Upper lobe of right lung (tissue), 1 donor: ENCODE measurements around the gene SEMA3E. TPM values are rescaled to one million over a fixed set of nuclear protein-coding genes. Genes with fewer than 3 reads are reported as not detected.
A peak's percentile ranks its signal among the peaks of the same experiment; 100 is the strongest.

Experiments used
- ATAC-seq: fragments of 200-7000 bp; cut with Tn5 transposase; one replicate; pipeline ENCODE4 v1.9.1; 2020; ENCODE audit warnings: mild to moderate bottlenecking, moderate library complexity
- DNase-seq: peaks from one replicate; pipeline ENCODE4 v3.0.0-alpha.2; 2020
- H3K27ac ChIP-seq: fragments of 200-600 bp; one replicate; pipeline ENCODE4 v1.8.0; 2022
- H3K27me3 ChIP-seq: fragments of 200-600 bp; one replicate; pipeline ENCODE4 v1.8.0; 2022; ENCODE audit warnings: mild to moderate bottlenecking
- H3K36me3 ChIP-seq: fragments of 200-600 bp; one replicate; pipeline ENCODE4 v1.8.0; 2022
- H3K4me1 ChIP-seq: fragments of 200-600 bp; one replicate; pipeline ENCODE4 v1.8.0; 2022
- H3K4me3 ChIP-seq: fragments of 200-600 bp; one replicate; pipeline ENCODE4 v1.8.0; 2022; ENCODE audit warnings: mild to moderate bottlenecking
- H3K9me3 ChIP-seq: fragments of 200-600 bp; one replicate; pipeline ENCODE4 v1.8.0; 2022
- intact Hi-C: fragments of 100-400 bp; cut with DNase I; formaldehyde crosslinking; loops from one replicate; pipeline ENCODE4 v1.11.0; 2022
- total RNA-seq: library from RNA; stranded (reverse); fragmentation: NEBNext Ultra II Directional; extraction: Animal tissue kit (Norgen Biotek cat#: 25700); gene quantifications from one replicate; pipeline ENCODE4 v1.2.1, GENCODE V29; 2021
- TF ChIP-seq, protein P1 (sequence below): fragments of 200-600 bp; IDR thresholded peaks from one replicate; pipeline ENCODE4 v1.8.0; 2022; ENCODE audit warnings: antibody characterized with exemption
- donor health status: DM: no; HTN: yes; CAD: no; lungs with severe emphysema.

SEMA3E gene
- total RNA-seq, 1 donor from 2014 or later = 11.9 TPM

GRCh38 chr7:83534488-83534887, 114.5 kb downstream of the SEMA3E start:
- no peak overlapping the region for H3K4me3 ChIP-seq
- H3K9me3 ChIP-seq = no peaks in the 10 kb centered on the region
- no peaks in the 10 kb centered on the region for H3K4me1 ChIP-seq
- no peaks in the 10 kb centered on the region for H3K27me3 ChIP-seq
- intact Hi-C loops = no loop called here
- ATAC-seq (no peak), DNase-seq (no peak)
- H3K27ac ChIP-seq = no peak overlapping the region
- TF ChIP-seq, protein P1, sequence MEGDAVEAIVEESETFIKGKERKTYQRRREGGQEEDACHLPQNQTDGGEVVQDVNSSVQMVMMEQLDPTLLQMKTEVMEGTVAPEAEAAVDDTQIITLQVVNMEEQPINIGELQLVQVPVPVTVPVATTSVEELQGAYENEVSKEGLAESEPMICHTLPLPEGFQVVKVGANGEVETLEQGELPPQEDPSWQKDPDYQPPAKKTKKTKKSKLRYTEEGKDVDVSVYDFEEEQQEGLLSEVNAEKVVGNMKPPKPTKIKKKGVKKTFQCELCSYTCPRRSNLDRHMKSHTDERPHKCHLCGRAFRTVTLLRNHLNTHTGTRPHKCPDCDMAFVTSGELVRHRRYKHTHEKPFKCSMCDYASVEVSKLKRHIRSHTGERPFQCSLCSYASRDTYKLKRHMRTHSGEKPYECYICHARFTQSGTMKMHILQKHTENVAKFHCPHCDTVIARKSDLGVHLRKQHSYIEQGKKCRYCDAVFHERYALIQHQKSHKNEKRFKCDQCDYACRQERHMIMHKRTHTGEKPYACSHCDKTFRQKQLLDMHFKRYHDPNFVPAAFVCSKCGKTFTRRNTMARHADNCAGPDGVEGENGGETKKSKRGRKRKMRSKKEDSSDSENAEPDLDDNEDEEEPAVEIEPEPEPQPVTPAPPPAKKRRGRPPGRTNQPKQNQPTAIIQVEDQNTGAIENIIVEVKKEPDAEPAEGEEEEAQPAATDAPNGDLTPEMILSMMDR = no peak
- no peaks in the 10 kb centered on the region for H3K36me3 ChIP-seq

DNA sequence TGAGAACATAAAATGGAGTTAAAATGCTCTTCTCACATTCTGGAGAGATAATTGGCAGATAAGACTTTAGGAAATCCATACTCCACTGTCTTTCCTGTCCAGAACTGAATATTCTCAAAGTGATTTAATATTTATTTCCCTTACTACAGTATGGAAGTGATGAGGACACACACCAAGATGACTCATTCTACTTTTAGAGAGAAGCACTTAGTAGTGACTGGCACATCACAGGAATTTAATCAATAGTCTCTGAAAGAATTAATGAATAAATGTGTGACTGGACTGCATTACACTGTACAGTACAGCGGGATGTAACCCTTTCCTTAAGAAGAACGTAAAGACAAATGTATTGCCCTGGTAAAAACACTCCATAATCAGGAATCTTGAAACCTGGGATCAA, 116.7 kb downstream of the SEMA3E start:
- Histone ChIP-seq H3K4me1 (no peaks in the 10 kb centered on the region), H3K4me3 (no peak overlapping the region), H3K27ac (no peak overlapping the region), H3K9me3 (no peaks in the 10 kb centered on the region), H3K36me3 (no peaks in the 10 kb centered on the region), H3K27me3 (no peaks in the 10 kb centered on the region)
- intact Hi-C loops = no loop called here
- ATAC-seq (no peak), DNase-seq (no peak)
- TF ChIP-seq, protein P1 = no peak

- intact Hi-C loops = no loop called here
- ATAC-seq (no peak), DNase-seq (no peak)
- Histone ChIP-seq H3K4me1 (no peaks in the 10 kb centered on the region), H3K27ac (no peak overlapping the region), H3K4me3 (no peak overlapping the region), H3K36me3 (no peaks in the 10 kb centered on the region), H3K27me3 (no peaks in the 10 kb centered on the region), H3K9me3 (no peaks in the 10 kb centered on the region)
- TF ChIP-seq, protein P1 = no peak
Measured at GRCh38 chr7:83531766-83532165, 117.2 kb downstream of the SEMA3E start.

DNA sequence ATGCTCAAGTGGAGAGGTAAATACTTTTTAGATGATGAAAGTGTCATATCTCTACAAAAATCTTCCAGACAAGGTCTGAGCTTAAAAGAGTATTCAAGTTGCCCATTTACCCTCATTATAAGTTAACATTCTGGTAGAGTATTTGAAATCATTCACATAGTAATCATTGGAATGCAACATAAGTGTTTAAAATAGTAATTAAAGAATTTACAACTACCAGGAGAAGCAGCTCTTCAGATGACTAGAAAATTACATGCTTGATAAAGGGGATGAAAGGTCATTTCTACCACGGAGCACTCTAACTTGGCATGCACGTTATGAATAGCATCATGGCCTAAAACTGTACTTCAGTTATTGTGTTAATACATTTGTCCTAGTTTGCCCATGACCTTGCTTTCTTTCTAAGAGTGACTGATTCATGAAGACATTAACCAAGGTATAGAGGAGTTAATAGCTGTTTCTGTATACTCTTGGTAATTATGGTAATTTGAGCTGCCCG, 120.0 kb downstream of the SEMA3E start:
- ATAC-seq = peak; percentile 64
- Histone ChIP-seq H3K9me3 (no peaks in the 10 kb centered on the region), H3K4me1 (no peaks in the 10 kb centered on the region), H3K27me3 (no peaks in the 10 kb centered on the region), H3K4me3 (no peak overlapping the region), H3K36me3 (no peaks in the 10 kb centered on the region), H3K27ac (no peak overlapping the region)
- TF ChIP-seq, protein P1 = no peak
- intact Hi-C loops = no loop called here
- no peak for DNase-seq

- TF ChIP-seq, protein P1 = no peak
- no peaks in the 10 kb centered on the region for H3K27me3 ChIP-seq
- no peak overlapping the region for H3K4me3 ChIP-seq
- DNase-seq (no peak), ATAC-seq (no peak)
- no peaks in the 10 kb centered on the region for H3K9me3 ChIP-seq
- intact Hi-C loops = no loop called here
- H3K4me1 ChIP-seq = no peaks in the 10 kb centered on the region
- no peaks in the 10 kb centered on the region for H3K36me3 ChIP-seq
- no peak overlapping the region for H3K27ac ChIP-seq
Measured at GRCh38 chr7:83524277-83525075, 124.5 kb downstream of the SEMA3E start.
